Neural progenitor cell (in vitro differentiated cells): ENCODE measurements around the gene EID2B. TPM values are rescaled to one million over a fixed set of nuclear protein-coding genes. Genes with fewer than 3 reads are reported as not detected.

Experiments used
- DNase-seq: peaks from one replicate; pipeline ENCODE4 v3.0.0-alpha.2; 2016; ENCODE audit warnings: low spot score
- H2AFZ ChIP-seq: fragments of 200-600 bp; sonication (generic); replicated peaks from 2 replicates; pipeline ENCODE4 v1.6.1; 2016; ENCODE audit warnings: antibody characterized with exemption
- H3F3A ChIP-seq: fragments of 200-600 bp; sonication (generic); 2 replicates; pipeline ENCODE4 v1.6.1; 2016; ENCODE audit warnings: antibody characterized with exemption, low read depth
- H3K27ac ChIP-seq: fragments of 200-600 bp; sonication (generic); 2 replicates; pipeline ENCODE4 v1.5.1; 2016; ENCODE audit warnings: mild to moderate bottlenecking
- H3K27me3 ChIP-seq: fragments of 200-600 bp; sonication (generic); 2 replicates; pipeline ENCODE4 v1.6.1; 2016; ENCODE audit warnings: mild to moderate bottlenecking, moderate library complexity
- H3K36me3 ChIP-seq: fragments of 200-600 bp; sonication (generic); 2 replicates; pipeline ENCODE4 v1.5.1; 2016
- H3K4me1 ChIP-seq: fragments of 200-600 bp; sonication (generic); 2 replicates; pipeline ENCODE4 v1.6.1; 2016; ENCODE audit warnings: mixed run types
- H3K4me2 ChIP-seq: fragments of 200-600 bp; sonication (generic); 2 replicates; pipeline ENCODE4 v1.6.1; 2016
- H3K4me3 ChIP-seq: fragments of 200-600 bp; sonication (generic); 2 replicates; pipeline ENCODE4 v1.5.1; 2016
- H3K79me2 ChIP-seq: fragments of 200-600 bp; sonication (generic); 2 replicates; pipeline ENCODE4 v1.6.1; 2016; ENCODE audit warnings: low read depth
- H3K9ac ChIP-seq: fragments of 200-600 bp; sonication (generic); 2 replicates; pipeline ENCODE4 v1.6.1; 2016
- H3K9me3 ChIP-seq: fragments of 200-600 bp; sonication (generic); 2 replicates; pipeline ENCODE4 v1.5.1; 2016; ENCODE audit warnings: low read depth
- H4K20me1 ChIP-seq: fragments of 200-600 bp; sonication (generic); 2 replicates; pipeline ENCODE4 v1.6.1; 2016; ENCODE audit warnings: low read depth
- H3K27ac Mint-ChIP-seq: 3 replicates; pipeline ENCODE4 v1.8.0; 2021; ENCODE audit warnings: mixed read lengths
- H3K27me3 Mint-ChIP-seq: 2 replicates; pipeline ENCODE4 v1.8.0; 2022; ENCODE audit warnings: low read depth, mild to moderate bottlenecking, inconsistent platforms, moderate library complexity, mixed read lengths; ENCODE audit not compliant: insufficient read depth
- H3K36me3 Mint-ChIP-seq: 3 replicates; pipeline ENCODE4 v1.8.0; 2021; ENCODE audit warnings: mixed read lengths
- H3K4me1 Mint-ChIP-seq: 3 replicates; pipeline ENCODE4 v1.8.0; 2021; ENCODE audit warnings: mixed read lengths
- H3K4me3 Mint-ChIP-seq: 3 replicates; pipeline ENCODE4 v1.8.0; 2021; ENCODE audit warnings: mild to moderate bottlenecking, moderate library complexity, mixed read lengths
- H3K9me3 Mint-ChIP-seq: 3 replicates; pipeline ENCODE4 v1.8.0; 2020; ENCODE audit warnings: mixed read lengths
- EZH2 ChIP-seq: fragments of 200-600 bp; sonication (generic); IDR thresholded peaks from 2 replicates; pipeline ENCODE4 v1.6.1; 2017; ENCODE audit warnings: antibody characterized with exemption, mild to moderate bottlenecking, moderate library complexity
- EZH2phosphoT487 ChIP-seq: fragments of 200-600 bp; sonication (generic); IDR thresholded peaks from 2 replicates; pipeline ENCODE4 v1.6.1; 2017; ENCODE audit warnings: antibody characterized with exemption
- total RNA-seq: library from RNA; depleted of rRNA; stranded (reverse); fragments of >200 nt; gene quantifications from 2 replicates; pipeline ENCODE4 v1.2.3, GENCODE V29; 2015; ENCODE audit warnings: low replicate concordance
- TF ChIP-seq, protein P1 (sequence below): fragments of 200-600 bp; sonication (generic); IDR thresholded peaks from 2 replicates; pipeline ENCODE4 v1.5.1; 2017; ENCODE audit warnings: antibody characterized with exemption, mild to moderate bottlenecking

Gene EID2B
- total RNA-seq, 1 donor from 2014 or later = 11.1 TPM

DNA sequence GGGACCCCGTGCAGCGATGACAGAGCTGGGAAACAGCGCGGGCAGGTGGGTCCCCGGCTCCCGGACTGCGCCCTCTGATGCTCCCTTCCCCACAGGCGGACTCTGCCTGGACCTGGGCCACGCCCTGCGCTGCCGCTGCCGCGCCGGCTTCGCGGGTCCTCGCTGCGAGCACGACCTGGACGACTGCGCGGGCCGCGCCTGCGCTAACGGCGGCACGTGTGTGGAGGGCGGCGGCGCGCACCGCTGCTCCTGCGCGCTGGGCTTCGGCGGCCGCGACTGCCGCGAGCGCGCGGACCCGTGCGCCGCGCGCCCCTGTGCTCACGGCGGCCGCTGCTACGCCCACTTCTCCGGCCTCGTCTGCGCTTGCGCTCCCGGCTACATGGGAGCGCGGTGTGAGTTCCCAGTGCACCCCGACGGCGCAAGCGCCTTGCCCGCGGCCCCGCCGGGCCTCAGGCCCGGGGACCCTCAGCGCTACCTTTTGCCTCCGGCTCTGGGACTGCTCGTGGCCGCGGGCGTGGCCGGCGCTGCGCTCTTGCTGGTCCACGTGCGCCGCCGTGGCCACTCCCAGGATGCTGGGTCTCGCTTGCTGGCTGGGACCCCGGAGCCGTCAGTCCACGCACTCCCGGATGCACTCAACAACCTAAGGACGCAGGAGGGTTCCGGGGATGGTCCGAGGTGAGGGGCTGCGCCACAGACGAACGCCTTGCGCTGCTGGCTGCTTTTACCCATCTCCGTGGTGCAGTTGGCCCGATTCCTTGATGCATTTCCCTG, 25.5 kb downstream of the EID2B start:
- Mint-ChIP-seq H3K4me3 (peak overlapping the region; percentile 83), H3K36me3 (no peaks in the 10 kb centered on the region), H3K27me3 (peaks cover 50% of the 10 kb centered on the region), H3K4me1 (peaks cover 21% of the 10 kb centered on the region), H3K27ac (no peak overlapping the region), H3K9me3 (peaks cover 13% of the 10 kb centered on the region)
- peaks cover 81% of the 10 kb centered on the region for H3K27me3 ChIP-seq
- H4K20me1 ChIP-seq = no peaks in the 10 kb centered on the region
- H3K36me3 ChIP-seq = no peaks in the 10 kb centered on the region
- peaks cover 3% of the 10 kb centered on the region for H3K4me1 ChIP-seq
- peak overlapping the region; percentile 93 for H2AFZ ChIP-seq
- peak overlapping the region; percentile 53 for H3K4me3 ChIP-seq
- peak overlapping the region; percentile 67 for H3K4me2 ChIP-seq
- H3F3A ChIP-seq = peaks cover 23% of the 10 kb centered on the region
- TF ChIP-seq EZH2 = peak; percentile 66
- TF ChIP-seq, protein P1, sequence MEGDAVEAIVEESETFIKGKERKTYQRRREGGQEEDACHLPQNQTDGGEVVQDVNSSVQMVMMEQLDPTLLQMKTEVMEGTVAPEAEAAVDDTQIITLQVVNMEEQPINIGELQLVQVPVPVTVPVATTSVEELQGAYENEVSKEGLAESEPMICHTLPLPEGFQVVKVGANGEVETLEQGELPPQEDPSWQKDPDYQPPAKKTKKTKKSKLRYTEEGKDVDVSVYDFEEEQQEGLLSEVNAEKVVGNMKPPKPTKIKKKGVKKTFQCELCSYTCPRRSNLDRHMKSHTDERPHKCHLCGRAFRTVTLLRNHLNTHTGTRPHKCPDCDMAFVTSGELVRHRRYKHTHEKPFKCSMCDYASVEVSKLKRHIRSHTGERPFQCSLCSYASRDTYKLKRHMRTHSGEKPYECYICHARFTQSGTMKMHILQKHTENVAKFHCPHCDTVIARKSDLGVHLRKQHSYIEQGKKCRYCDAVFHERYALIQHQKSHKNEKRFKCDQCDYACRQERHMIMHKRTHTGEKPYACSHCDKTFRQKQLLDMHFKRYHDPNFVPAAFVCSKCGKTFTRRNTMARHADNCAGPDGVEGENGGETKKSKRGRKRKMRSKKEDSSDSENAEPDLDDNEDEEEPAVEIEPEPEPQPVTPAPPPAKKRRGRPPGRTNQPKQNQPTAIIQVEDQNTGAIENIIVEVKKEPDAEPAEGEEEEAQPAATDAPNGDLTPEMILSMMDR = no peak
- H3K9ac ChIP-seq = no peak overlapping the region
- no peaks in the 10 kb centered on the region for H3K9me3 ChIP-seq
- no peaks in the 10 kb centered on the region for H3K79me2 ChIP-seq
- peak; percentile 95 for DNase-seq
- H3K27ac ChIP-seq = no peak overlapping the region

DNA sequence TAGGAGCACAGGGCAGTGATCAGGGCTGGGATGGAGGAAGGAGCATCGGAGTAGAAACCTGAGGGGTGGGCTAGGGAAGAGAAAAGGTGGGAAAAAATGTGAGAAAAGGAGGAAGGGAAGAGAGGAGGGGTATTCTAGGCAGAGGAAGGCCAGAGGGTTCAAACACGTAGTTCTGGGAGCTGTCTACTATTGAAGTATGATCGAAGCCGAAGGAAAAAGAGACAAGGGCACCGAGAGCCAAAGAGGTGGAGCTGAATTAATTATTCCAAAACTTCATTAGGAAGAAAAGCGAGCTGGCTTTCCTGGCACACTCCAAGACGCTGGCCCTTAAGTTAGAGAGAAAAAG, 26.1 kb downstream of the EID2B start:
- Mint-ChIP-seq H3K36me3 (no peaks in the 10 kb centered on the region), H3K9me3 (peaks cover 13% of the 10 kb centered on the region), H3K27me3 (peaks cover 52% of the 10 kb centered on the region), H3K27ac (no peak overlapping the region), H3K4me1 (peaks cover 21% of the 10 kb centered on the region), H3K4me3 (peak overlapping the region; percentile 80)
- H3K9me3 ChIP-seq = no peaks in the 10 kb centered on the region
- TF ChIP-seq, protein P1 = no peak
- TF ChIP-seq EZH2 = no peak
- peaks cover 3% of the 10 kb centered on the region for H3K4me1 ChIP-seq
- peaks cover 86% of the 10 kb centered on the region for H3K27me3 ChIP-seq
- no peak for DNase-seq
- peak overlapping the region; percentile 53 for H3K4me3 ChIP-seq
- H3K79me2 ChIP-seq = no peaks in the 10 kb centered on the region
- peaks cover 23% of the 10 kb centered on the region for H3F3A ChIP-seq
- peak overlapping the region; percentile 68 for H2AFZ ChIP-seq
- H3K4me2 ChIP-seq = peak overlapping the region; percentile 67
- no peak overlapping the region for H3K27ac ChIP-seq
- no peaks in the 10 kb centered on the region for H4K20me1 ChIP-seq
- no peak overlapping the region for H3K9ac ChIP-seq
- H3K36me3 ChIP-seq = no peaks in the 10 kb centered on the region

DNA sequence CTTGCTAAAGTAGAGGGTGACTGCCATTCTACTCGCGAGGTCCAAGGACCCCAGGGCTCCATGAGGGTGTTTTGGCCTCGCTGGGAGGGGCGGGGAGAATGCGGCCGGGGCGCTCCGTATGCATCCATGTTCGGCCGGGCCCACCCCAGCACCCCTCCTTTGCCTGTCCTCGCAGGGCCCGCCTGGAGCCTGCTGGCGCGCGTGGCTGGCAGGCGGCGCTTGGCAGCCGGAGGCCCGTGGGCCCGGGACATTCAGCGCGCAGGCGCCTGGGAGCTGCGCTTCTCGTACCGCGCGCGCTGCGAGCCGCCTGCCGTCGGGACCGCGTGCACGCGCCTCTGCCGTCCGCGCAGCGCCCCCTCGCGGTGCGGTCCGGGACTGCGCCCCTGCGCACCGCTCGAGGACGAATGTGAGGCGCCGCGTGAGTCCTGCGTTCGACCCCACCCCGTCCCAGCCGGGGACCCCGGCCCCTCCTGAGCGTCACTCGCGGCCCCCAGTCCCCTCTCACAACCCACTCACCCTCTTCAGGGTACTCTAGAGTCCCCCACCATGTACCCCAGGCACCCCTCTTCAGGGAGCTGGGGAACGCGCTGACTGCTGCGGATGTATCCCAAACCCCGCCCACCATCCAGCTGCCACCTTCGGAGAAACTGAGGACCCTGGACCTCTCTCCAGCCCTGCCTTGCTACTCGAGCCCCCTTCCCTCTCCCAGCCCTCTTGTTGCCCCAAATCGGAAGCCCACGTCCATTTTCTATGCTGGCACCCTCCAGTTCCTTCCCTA, 29.8 kb downstream of the EID2B start:
- Histone ChIP-seq H2AFZ (peak overlapping the region; percentile 51), H3K4me2 (no peak overlapping the region), H3K4me1 (peaks cover 14% of the 10 kb centered on the region), H3K27me3 (peaks cover 100% of the 10 kb centered on the region), H3K9ac (no peak overlapping the region), H3K27ac (no peak overlapping the region), H3F3A (peaks cover 28% of the 10 kb centered on the region), H3K36me3 (no peaks in the 10 kb centered on the region), H3K9me3 (no peaks in the 10 kb centered on the region), H3K4me3 (no peak overlapping the region), H4K20me1 (no peaks in the 10 kb centered on the region), H3K79me2 (no peaks in the 10 kb centered on the region)
- no peaks in the 10 kb centered on the region for H3K36me3 Mint-ChIP-seq
- H3K27me3 Mint-ChIP-seq = peaks cover 61% of the 10 kb centered on the region
- H3K4me3 Mint-ChIP-seq = peak overlapping the region; percentile 64
- no peak overlapping the region for H3K27ac Mint-ChIP-seq
- peaks cover 13% of the 10 kb centered on the region for H3K9me3 Mint-ChIP-seq
- peaks cover 34% of the 10 kb centered on the region for H3K4me1 Mint-ChIP-seq
- no peak for TF ChIP-seq EZH2phosphoT487
- TF ChIP-seq, protein P1 = peak; percentile 82
- DNase-seq = peak; percentile 95
